Head of caudate nucleus (tissue), 42 donors: ENCODE results near the gene SLC48A1.

Source experiments
- DNase-seq, 42 donors: peaks; one replicate each; pipeline versions ENCODE4 v3.0.0 to v3.0.0-alpha.2; 2020 to 2021; ENCODE audit warnings: mixed read lengths in 7 of 42
- intact Hi-C: fragments of 100-400 bp; cut with DNase I; formaldehyde crosslinking; loops from one replicate; pipeline ENCODE4 v1.15.0; 2022

SLC48A1 gene

GRCh38 chr12:47783821-47784819 is 11.1 kb downstream of the SLC48A1 start:
- intact Hi-C loops: loop anchor here (5.0 kb wide), 1 partner anchor 53 kb away; no protein-coding TSS in a partner anchor
- DNase-seq: no peak

DNA sequence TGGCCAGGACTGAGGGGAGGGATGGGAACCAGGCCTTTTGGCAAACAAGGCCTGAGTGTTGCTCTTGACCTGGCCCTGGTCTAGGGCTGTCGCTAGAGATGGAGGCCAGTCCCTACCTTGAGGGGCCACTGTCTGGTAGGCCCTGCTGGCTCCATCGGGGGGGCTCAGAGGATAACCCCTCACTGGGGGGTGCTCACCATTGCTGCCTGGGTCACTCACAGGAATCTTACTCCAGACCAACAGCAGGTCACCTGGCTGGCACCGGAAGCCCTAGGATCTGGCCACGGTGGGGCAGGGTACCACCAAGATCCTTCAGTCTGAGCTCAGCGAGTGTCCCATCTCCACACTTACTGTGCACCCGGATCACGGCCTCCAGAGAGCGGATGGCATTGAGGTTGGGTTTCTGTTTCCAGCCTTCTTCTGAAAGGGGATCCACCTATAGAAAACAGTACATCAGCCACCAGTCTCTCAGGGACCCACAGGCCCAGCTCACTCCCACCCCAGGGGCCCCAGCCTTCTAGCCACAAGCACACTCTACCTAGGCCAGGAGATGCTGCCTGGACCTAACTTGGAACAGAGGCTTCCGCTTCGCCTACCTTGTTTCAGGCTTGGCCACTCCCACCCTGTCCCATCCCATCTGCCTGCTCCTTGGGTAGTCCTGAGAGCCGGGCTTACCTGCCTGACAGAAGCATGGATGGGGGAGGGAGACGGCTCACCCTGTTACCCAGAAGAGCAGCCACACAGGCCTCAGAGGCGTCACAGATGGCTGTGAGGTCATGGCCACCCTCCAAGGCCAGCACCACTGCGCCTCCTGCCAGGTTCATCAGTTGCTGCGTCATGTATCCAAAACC is 12.2 kb downstream of the SLC48A1 start:
- intact Hi-C loops: no loop called here
- DNase-seq: no peak

- intact Hi-C loops: no loop called here
- DNase-seq: no peak
Observed at GRCh38 chr12:47785887-47786661, 13.0 kb downstream of the SLC48A1 start.

GRCh38 chr12:47786662-47787280 is 13.7 kb downstream of the SLC48A1 start:
- no peak for DNase-seq
- intact Hi-C loops: no loop called here

- DNase-seq: no peak
- intact Hi-C loops: no loop called here
Observed at GRCh38 chr12:47787596-47788319, 14.7 kb downstream of the SLC48A1 start.

DNA sequence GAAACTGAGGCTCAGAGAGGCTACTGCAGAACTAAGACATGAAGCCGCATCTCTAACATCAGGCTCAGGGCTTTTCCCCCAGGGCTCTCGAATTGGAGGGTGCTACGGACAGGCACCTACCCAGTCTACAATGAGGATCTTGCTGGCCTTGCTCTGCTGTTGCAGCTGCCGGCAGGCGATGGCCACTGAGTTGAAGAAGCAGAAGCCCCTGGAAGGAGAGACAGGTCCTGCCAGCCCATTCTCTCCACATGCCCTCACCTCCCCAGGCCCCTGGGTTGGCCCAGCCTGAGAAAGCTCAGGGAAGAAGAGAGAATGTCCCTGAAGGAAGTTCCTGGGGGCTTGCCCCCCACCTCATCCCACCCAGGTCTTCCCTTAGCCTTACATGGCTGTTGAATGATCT is 16.1 kb downstream of the SLC48A1 start:
- intact Hi-C loops: no loop called here

GRCh38 chr12:47789712-47790489 is 16.9 kb downstream of the SLC48A1 start:
- intact Hi-C loops: no loop called here

More for the DNA sequence above, 16.1 kb downstream of the SLC48A1 start:
- no peak for DNase-seq

DNA sequence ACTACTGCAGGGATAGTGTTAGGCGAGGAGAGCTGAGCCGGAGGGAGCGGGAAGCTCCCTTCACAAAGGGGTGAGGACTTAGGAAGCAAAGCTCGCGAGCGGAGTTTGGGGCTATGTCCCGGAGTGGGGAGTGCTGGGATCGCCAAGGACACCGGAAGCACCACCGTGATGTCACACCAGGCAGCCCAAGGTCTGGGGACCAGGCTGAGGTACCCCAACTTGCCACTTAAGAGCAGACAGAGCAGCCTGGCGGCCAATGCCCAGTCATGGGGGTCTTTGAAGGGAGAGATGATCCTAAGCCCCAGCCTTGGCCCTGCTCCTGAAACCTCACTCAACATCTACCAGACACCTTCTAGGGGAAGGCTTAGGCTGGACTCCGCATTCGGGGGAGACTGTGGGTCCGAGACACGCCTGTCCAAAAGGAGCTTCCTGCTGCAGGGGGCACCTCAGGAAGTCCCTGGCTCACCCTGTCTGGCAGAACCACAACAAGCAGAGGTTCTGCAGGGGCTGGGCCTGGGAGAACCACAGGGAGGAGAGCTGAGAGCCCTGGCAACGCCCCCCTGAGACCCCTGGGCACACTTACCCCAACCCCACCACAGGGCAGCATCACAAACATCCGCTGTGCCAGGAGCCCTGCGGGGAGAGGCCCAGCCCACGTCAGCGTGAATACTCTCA is 17.8 kb downstream of the SLC48A1 start:
- DNase-seq: no peak
- intact Hi-C loops: no loop called here

More at GRCh38 chr12:47789712-47790489, 16.9 kb downstream of the SLC48A1 start:
- no peak for DNase-seq

GRCh38 chr12:47791351-47791746 is 18.3 kb downstream of the SLC48A1 start:
- intact Hi-C loops: no loop called here

DNA sequence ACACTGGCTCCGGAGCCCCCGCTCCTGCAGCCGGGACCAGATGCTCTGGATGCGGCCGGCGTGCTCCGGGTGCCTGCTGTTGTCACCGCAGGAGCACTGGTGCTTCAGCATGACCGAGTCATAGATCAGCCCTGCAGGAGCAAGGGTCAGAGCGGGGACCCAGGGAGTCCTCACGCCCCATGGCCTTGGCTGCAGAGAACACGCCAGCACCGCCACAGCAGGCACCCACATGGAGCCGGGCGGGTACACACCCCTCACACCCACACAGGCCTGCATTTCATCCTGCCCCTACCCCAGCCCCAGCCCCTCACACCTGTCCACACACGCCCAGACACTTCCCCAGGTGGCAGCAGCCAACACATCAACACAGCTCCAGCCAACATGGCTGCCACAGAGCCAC is 18.8 kb downstream of the SLC48A1 start:
- intact Hi-C loops: no loop called here
- no peak for DNase-seq

More at GRCh38 chr12:47791351-47791746, 18.3 kb downstream of the SLC48A1 start:
- no peak for DNase-seq

DNA sequence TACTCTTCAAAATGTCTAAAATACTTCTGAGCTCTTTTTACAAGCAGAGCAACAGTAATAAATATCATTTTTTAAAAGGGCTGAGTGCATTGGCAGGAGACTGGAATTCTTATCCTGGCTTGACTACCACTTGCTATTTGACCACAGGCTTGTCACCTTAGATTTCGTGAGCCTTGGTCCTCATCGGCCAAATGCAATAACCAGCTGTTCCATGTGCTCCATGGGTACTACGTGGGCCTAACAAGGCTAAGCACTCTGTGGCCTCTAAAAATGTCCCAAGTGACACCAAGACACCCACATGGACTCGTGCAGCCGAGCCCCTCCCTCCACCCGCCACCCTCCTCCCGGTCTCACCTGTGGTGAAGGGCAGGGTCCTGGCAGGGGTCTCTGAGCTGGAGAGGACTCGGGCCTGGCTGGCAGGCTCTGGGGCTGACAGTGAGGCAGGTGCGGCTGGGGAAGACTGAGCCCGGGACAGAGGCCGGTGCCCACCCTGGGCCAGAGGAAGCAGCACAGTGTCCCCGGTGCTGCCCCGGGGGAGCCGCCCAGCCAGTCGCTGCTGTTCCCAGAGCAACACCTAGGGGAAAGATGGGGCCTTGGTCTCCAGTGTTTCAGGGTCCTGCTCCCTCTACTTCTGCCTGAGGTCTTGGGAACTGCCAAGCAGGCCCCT is 20.1 kb downstream of the SLC48A1 start:
- no peak for DNase-seq
- intact Hi-C loops: no loop called here

- intact Hi-C loops: loop anchor here (5.0 kb wide), 1 partner anchor 43 kb away; no protein-coding TSS in a partner anchor
- DNase-seq: no peak
Observed at GRCh38 chr12:47794679-47795078, 21.6 kb downstream of the SLC48A1 start.

DNA sequence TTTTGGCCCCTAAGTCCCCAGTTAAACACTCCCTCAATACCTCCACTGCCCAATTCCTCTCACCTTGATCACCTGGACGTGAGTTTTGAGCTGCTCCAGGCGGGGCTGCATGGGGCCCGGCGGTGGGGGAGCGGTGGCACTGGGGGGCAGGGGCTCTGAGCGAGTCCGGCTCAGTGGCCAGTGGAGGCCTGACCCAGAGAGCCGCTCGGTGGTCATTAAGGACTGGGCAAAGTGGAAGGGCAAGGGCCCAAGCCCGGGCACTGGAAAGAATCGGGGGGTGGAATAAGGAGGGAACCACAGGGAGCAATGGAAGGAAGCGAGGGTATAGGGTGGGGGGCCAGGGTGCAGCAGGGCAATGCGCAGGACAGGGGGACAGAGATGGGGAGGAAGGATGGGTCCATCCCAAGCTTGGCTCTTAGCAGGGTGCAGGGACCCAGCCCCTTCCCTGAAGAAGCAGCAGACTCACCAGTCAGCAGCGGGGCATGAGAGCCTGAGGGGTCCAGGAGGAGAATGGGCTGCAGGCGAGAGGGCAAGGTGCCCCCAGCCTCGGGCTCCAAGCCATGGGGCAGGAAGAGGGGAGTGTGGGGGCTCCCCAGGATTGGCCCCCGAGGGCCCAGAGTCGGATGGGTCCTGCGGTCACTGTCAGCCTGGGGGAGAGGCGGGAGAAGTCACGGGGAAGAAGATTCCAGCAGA is 22.2 kb downstream of the SLC48A1 start:
- no peak for DNase-seq
- intact Hi-C loops: loop anchor here (5.0 kb wide), 1 partner anchor 42 kb away; no protein-coding TSS in a partner anchor

GRCh38 chr12:47795814-47796411 is 22.9 kb downstream of the SLC48A1 start:
- no peak for DNase-seq
- intact Hi-C loops: loop anchor here (5.0 kb wide), 1 partner anchor 41 kb away; no protein-coding TSS in a partner anchor

- DNase-seq: peak in 15 of 42 donors; percentile 44 to 81 (median 63)
- intact Hi-C loops: loop anchor here (5.0 kb wide), 1 partner anchor 40 kb away; no protein-coding TSS in a partner anchor
Observed at GRCh38 chr12:47797441-47797840, 24.4 kb downstream of the SLC48A1 start.
